Trophoblast cell (in vitro differentiated cells and primary cell): ENCODE data around the gene C2CD4B.

Experiments used
- DNase-seq, 2 donors: peaks; one replicate each; pipeline ENCODE4 v3.0.0-alpha.2; 2016
- H2AFZ ChIP-seq: 2 replicates; pipeline ENCODE4 v1.6.1; 2013; ENCODE audit warnings: low read length, moderate library complexity, mild to moderate bottlenecking; ENCODE audit not compliant: insufficient read depth, poor library complexity
- H2AK5ac ChIP-seq: 2 replicates; pipeline ENCODE4 v1.6.1; 2013; ENCODE audit warnings: mild to moderate bottlenecking, low read length
- H2BK120ac ChIP-seq: 2 replicates; pipeline ENCODE4 v1.6.1; 2013; ENCODE audit warnings: low read length, mild to moderate bottlenecking, moderate library complexity; ENCODE audit not compliant: insufficient read depth, poor library complexity
- H2BK12ac ChIP-seq: 2 replicates; pipeline ENCODE4 v1.6.1; 2013; ENCODE audit warnings: mild to moderate bottlenecking, low read length, moderate library complexity
- H2BK5ac ChIP-seq: 2 replicates; pipeline ENCODE4 v1.6.1; 2013; ENCODE audit warnings: low read length, low read depth, moderate library complexity, mild to moderate bottlenecking; ENCODE audit not compliant: poor library complexity
- H3K14ac ChIP-seq: 2 replicates; pipeline ENCODE4 v1.6.1; 2013; ENCODE audit warnings: mild to moderate bottlenecking, low read length
- H3K18ac ChIP-seq: 2 replicates; pipeline ENCODE4 v1.6.1; 2013; ENCODE audit warnings: mild to moderate bottlenecking, low read length
- H3K23ac ChIP-seq: 2 replicates; pipeline ENCODE4 v1.6.1; 2013; ENCODE audit warnings: low read length
- H3K27ac ChIP-seq: 2 replicates; pipeline ENCODE4 v1.5.1; 2013; ENCODE audit warnings: low read depth, mild to moderate bottlenecking, inconsistent platforms, low read length, moderate library complexity
- H3K27me3 ChIP-seq: 2 replicates; pipeline ENCODE4 v1.6.1; 2013; ENCODE audit warnings: inconsistent platforms, mild to moderate bottlenecking, low read length, moderate library complexity; ENCODE audit not compliant: insufficient read depth
- H3K36me3 ChIP-seq, 2 experiments: 1 replicate in 1 of 2; 2 replicates in 1 of 2; pipeline ENCODE4 v1.6.1; 2013; ENCODE audit warnings: low read length in 2 of 2, mild to moderate bottlenecking in 2 of 2, moderate library complexity in 1 of 2; ENCODE audit not compliant: insufficient read depth in 2 of 2, control insufficient read depth in 1 of 2
- H3K4ac ChIP-seq: 2 replicates; pipeline ENCODE4 v1.6.1; 2013; ENCODE audit warnings: low read depth, mild to moderate bottlenecking, low read length, moderate library complexity
- H3K4me1 ChIP-seq, 2 experiments: 1 replicate in 1 of 2; 2 replicates in 1 of 2; pipeline ENCODE4 v1.6.1; 2013; ENCODE audit warnings: low read length in 2 of 2, mild to moderate bottlenecking in 2 of 2, moderate library complexity in 1 of 2; ENCODE audit not compliant: insufficient read depth in 2 of 2, control insufficient read depth in 1 of 2
- H3K4me2 ChIP-seq: 2 replicates; pipeline ENCODE4 v1.6.1; 2013; ENCODE audit warnings: inconsistent platforms, mild to moderate bottlenecking, low read length, moderate library complexity
- H3K4me3 ChIP-seq: 2 replicates; pipeline ENCODE4 v1.5.1; 2013; ENCODE audit warnings: mild to moderate bottlenecking, low read depth, low read length, inconsistent platforms
- H3K79me1 ChIP-seq: one replicate; pipeline ENCODE4 v1.6.1; 2013; ENCODE audit warnings: low read length
- H3K79me2 ChIP-seq: 2 replicates; pipeline ENCODE4 v1.6.1; 2013; ENCODE audit warnings: low read length, mild to moderate bottlenecking; ENCODE audit not compliant: control insufficient read depth, insufficient read depth, poor library complexity
- H3K9ac ChIP-seq: 2 replicates; pipeline ENCODE4 v1.6.1; 2013; ENCODE audit warnings: mild to moderate bottlenecking, low read length
- H3K9me3 ChIP-seq: 2 replicates; pipeline ENCODE4 v1.6.1; 2013; ENCODE audit warnings: low read depth, mild to moderate bottlenecking, control low read depth, inconsistent platforms, low read length; ENCODE audit not compliant: insufficient read depth
- H4K12ac ChIP-seq: 2 replicates; pipeline ENCODE4 v1.6.1; 2013; ENCODE audit warnings: low read depth, mild to moderate bottlenecking, low read length, moderate library complexity
- H4K8ac ChIP-seq: 2 replicates; pipeline ENCODE4 v1.6.1; 2013; ENCODE audit warnings: low read depth, mild to moderate bottlenecking, low read length, moderate library complexity
- H4K91ac ChIP-seq: one replicate; pipeline ENCODE4 v1.6.1; 2013; ENCODE audit warnings: low read depth, mild to moderate bottlenecking, low read length, moderate library complexity
- WGBS: extraction: QIAGEN DNeasy Blood & Tissue Kit; methylation state at CpG from one replicate; pipeline ENCODE4 v1.1.7; 2013; ENCODE audit warnings: missing lambda C conversion rate; ENCODE audit not compliant: insufficient read length, insufficient coverage; ENCODE audit errors: extremely low coverage; 5-methylcytosine and 5-hydroxymethylcytosine counted together

Gene C2CD4B

GRCh38 chr15:62190274-62190673 lies 25.2 kb upstream of the C2CD4B start:
- Histone ChIP-seq H4K8ac (no peak overlapping the region), H3K4me3 (no peak overlapping the region), H2AFZ (no peak overlapping the region), H3K4me2 (no peak overlapping the region), H3K27me3 (no peaks in the 10 kb centered on the region), H2AK5ac (no peak overlapping the region), H3K79me1 (no peaks in the 10 kb centered on the region), H3K36me3 (no peaks in the 10 kb centered on the region), H4K91ac (no peak overlapping the region), H3K27ac (no peak overlapping the region), H3K9ac (no peak overlapping the region), H3K9me3 (no peaks in the 10 kb centered on the region), H2BK5ac (no peak overlapping the region), H2BK12ac (no peak overlapping the region), H3K4ac (no peak overlapping the region), H3K23ac (no peak overlapping the region), H3K14ac (no peak overlapping the region), H3K18ac (no peak overlapping the region), H2BK120ac (no peak overlapping the region), H4K12ac (no peak overlapping the region), H3K4me1 (no peaks in the 10 kb centered on the region), H3K79me2 (no peaks in the 10 kb centered on the region)
- WGBS: no CpG with 5 or more reads among the region's 2 CpGs
- no peak for DNase-seq

- Histone ChIP-seq H3K27ac (no peak overlapping the region), H3K14ac (no peak overlapping the region), H3K23ac (no peak overlapping the region), H3K27me3 (no peaks in the 10 kb centered on the region), H2BK120ac (no peak overlapping the region), H3K4me1 (no peaks in the 10 kb centered on the region), H2AFZ (no peak overlapping the region), H4K8ac (no peak overlapping the region), H4K12ac (no peak overlapping the region), H4K91ac (no peak overlapping the region), H2AK5ac (no peak overlapping the region), H2BK12ac (no peak overlapping the region), H3K36me3 (no peaks in the 10 kb centered on the region), H3K4me3 (no peak overlapping the region), H3K9ac (no peak overlapping the region), H3K79me2 (no peaks in the 10 kb centered on the region), H3K18ac (no peak overlapping the region), H3K9me3 (no peaks in the 10 kb centered on the region), H3K4ac (no peak overlapping the region), H3K79me1 (no peaks in the 10 kb centered on the region), H3K4me2 (no peak overlapping the region), H2BK5ac (no peak overlapping the region)
- no CpG with 5 or more reads among the region's 5 CpGs for WGBS
- no peak for DNase-seq
Observed at GRCh38 chr15:62188744-62189143, 23.7 kb upstream of the C2CD4B start.

GRCh38 chr15:62187910-62188309 lies 22.8 kb upstream of the C2CD4B start:
- Histone ChIP-seq H3K36me3 (no peaks in the 10 kb centered on the region), H3K23ac (no peak overlapping the region), H3K4me2 (no peak overlapping the region), H3K14ac (no peak overlapping the region), H3K18ac (no peak overlapping the region), H3K4me3 (no peak overlapping the region), H4K8ac (no peak overlapping the region), H3K9me3 (no peaks in the 10 kb centered on the region), H3K27ac (no peak overlapping the region), H2AFZ (no peak overlapping the region), H3K4me1 (no peaks in the 10 kb centered on the region), H2BK5ac (no peak overlapping the region), H3K4ac (no peak overlapping the region), H4K91ac (no peak overlapping the region), H3K79me1 (no peaks in the 10 kb centered on the region), H2AK5ac (no peak overlapping the region), H3K27me3 (no peaks in the 10 kb centered on the region), H3K79me2 (no peaks in the 10 kb centered on the region), H2BK12ac (no peak overlapping the region), H4K12ac (no peak overlapping the region), H2BK120ac (no peak overlapping the region), H3K9ac (no peak overlapping the region)
- no CpG with 5 or more reads among the region's 1 CpG for WGBS
- DNase-seq: no peak

GRCh38 chr15:62187425-62187824 lies 22.3 kb upstream of the C2CD4B start:
- no CpG with 5 or more reads among the region's 5 CpGs for WGBS
- Histone ChIP-seq H3K79me2 (no peaks in the 10 kb centered on the region), H2BK120ac (no peak overlapping the region), H3K9ac (no peak overlapping the region), H3K23ac (no peak overlapping the region), H4K91ac (no peak overlapping the region), H2BK12ac (no peak overlapping the region), H3K14ac (no peak overlapping the region), H3K4me3 (no peak overlapping the region), H3K27me3 (no peaks in the 10 kb centered on the region), H3K9me3 (no peaks in the 10 kb centered on the region), H3K18ac (no peak overlapping the region), H3K27ac (no peak overlapping the region), H3K79me1 (no peaks in the 10 kb centered on the region), H4K8ac (no peak overlapping the region), H3K4ac (no peak overlapping the region), H2AFZ (no peak overlapping the region), H2AK5ac (no peak overlapping the region), H3K36me3 (no peaks in the 10 kb centered on the region), H3K4me2 (no peak overlapping the region), H4K12ac (no peak overlapping the region), H3K4me1 (no peaks in the 10 kb centered on the region), H2BK5ac (no peak overlapping the region)
- DNase-seq: no peak
